GM18519 (cell line): ENCODE data around the gene CLEC1A.

Experiments used
- ATAC-seq: cut with Tn5 transposase; IDR thresholded peaks from one replicate; pipeline ENCODE4 v1.9.1; 2021; ENCODE audit warnings: mild to moderate bottlenecking, moderate library complexity; ENCODE audit not compliant: unreplicated experiment, low FRiP score

The CLEC1A gene, protein sequence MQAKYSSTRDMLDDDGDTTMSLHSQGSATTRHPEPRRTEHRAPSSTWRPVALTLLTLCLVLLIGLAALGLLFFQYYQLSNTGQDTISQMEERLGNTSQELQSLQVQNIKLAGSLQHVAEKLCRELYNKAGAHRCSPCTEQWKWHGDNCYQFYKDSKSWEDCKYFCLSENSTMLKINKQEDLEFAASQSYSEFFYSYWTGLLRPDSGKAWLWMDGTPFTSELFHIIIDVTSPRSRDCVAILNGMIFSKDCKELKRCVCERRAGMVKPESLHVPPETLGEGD

DNA sequence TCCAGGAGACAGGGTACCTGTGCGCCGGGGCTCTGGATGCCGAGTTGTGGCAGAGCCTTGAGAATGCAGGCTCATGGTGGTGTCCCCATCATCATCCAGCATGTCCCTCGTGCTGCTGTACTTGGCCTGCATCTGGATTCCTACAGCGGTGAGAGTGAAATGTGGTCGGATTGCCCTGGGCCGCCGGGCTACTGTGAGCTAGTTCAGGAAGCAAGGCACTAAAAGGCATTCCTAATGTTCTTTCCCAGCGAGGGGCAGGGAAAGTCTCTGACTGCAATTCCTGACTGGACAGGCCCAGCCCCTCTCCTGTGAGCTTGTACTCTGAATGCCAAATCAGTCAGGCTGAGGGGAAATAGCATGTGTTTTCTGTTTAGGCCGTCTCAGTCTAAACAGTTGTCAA is at the start of gene CLEC1A:
TSS of gene CLEC1A (minus strand) at position 195 of the 400 bp plus-strand sequence. CDS start at position 132, 63 bp downstream.
- no peak for ATAC-seq

DNA sequence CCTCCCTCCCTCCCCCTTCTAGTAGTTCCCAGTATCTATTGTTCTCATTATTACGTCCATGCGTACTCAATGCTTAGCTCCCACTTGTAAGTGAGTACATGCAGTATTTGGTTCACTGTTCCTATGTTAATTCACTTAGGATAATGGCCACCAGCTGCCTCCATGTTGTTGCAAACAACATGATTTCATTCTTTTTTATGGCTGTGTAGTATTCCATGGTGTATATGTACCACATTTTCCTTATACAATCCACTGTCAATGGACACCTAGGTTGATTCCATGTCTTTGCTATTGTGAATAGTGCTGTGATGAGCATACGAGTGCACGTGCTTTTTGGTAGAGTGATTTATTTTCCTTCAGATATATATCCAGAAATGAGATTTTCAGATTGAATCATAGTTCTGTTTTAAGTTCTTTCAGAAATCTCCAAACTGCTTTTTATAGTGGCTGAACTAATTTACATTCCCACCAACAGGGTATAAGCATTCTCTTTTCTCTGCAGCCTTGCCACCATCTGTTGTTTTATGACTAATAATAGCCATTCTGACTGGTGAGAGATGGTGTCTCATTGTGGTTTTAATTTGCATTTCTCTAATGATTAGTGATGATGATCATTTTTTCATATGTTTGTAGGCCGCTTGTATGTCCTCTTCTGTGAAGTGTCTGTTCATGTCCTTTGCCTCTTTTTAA is 49.1 kb upstream of the CLEC1A start:
- ATAC-seq: peak; percentile 67

DNA sequence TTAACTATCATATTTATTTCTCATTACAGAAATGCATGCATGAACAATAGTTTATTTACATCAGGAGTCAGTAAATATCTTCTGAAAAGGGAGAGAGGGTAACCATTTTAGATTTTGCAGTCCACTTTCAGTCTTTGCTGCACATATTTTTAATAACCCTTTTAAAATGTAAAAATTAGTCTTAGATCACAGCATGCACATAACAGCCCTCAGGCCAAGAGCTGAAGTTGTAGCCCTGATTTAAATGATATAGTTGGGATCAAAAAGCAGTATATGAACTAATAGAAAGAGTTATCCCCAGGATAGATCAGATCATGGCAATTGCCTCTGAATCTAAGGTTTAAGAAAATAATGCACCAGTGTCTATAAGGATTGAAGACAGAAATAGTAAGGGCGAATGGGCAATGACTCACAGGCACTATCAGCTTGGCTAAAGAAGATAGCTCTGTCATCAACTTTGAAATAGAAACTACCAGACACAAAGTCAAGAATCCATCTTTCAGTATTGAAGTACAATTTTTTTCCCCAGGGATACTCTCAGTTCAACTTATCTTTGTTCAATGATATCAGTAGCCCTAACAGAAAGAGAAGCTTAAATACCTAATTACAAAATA is 44.3 kb upstream of the CLEC1A start:
- ATAC-seq: no peak

DNA sequence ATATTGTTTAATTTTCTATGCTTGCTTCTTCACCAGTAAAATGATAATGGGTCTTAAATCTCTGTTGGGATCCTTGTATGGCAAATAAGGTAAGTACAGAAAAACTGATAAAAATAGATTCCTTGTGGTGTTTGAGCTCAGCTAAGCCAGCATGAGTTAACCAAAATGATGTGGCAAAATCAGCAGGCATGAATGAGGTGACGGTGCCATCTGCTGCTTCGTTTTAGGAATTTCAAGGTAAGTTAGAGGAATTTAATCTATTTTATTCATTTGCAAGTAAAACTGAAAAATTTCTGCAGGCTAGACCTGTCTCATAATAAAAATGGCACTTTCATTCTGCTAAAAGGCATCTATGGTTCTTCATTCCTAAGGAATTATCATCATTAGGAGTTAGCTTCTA is 41.2 kb upstream of the CLEC1A start:
- no peak for ATAC-seq

DNA sequence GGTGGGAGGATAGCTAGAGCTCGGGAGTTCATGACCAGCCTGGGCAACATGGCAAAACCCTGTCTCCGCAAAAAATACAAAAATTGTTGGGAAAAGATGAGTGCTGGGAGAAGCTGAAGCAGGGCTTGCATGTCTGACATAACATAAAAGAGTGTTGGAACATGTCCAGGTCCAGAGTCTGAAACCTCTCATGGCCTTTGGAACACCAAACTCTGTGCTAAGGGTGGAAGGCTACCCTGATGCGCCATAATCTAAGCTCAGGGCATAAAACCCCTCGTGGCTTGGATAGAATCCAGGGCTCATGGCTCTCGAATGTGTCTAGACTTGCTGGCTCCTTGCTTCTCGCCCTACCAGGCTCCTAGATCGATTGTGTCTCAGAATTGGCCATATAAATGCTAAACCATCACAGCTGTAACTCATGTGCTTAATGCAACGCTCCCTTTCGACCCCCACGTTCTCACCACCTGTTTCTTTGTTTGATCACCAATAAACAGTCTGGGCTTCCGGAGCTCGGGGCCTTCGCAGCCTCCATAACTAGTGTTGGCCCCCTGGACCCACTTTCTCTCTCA is 37.9 kb upstream of the CLEC1A start:
- ATAC-seq: no peak

DNA sequence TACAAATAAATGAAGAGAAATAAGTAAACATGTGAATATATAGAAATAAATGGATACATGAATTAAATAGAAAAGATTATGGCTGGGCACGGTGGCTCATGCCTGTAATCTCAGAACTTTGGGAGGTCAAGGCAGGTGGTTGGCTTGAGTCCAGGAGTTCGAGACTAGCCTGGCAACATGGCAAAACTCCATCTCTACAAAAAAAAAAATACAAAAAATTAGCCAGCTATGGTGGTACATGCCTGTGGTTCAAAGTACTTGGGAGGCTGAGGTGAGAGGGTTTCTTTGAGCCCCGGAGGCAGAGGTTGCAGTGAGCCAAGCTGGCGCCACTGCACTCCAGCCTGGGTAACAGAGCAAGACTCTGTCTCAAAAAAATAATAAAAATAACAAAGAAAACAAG is 36.3 kb upstream of the CLEC1A start:
- ATAC-seq: no peak

DNA sequence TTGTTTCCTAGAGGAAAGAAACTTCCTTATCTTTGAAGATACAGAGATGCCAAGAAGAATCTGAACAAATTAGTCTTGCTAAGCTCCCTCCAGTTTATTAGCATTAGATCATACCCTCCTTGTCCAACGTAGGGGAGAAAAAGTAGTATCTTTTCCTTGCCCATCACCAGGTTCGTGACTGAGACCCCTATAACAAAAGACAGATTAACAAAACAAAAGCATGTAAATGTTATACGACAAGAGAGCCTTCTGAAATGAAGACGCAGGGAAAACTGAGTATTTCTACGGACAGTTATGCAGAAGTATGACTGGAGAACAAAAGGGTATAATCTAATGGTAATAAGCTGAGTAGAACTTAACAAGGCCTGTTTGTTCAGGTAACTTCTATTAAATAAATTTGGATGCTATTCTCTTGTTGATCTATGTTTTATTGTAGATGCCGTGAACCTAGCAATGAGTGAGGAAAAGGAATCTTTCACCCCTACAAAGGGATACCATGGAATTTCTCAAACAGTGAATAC is 34.1 kb upstream of the CLEC1A start:
- ATAC-seq: no peak

DNA sequence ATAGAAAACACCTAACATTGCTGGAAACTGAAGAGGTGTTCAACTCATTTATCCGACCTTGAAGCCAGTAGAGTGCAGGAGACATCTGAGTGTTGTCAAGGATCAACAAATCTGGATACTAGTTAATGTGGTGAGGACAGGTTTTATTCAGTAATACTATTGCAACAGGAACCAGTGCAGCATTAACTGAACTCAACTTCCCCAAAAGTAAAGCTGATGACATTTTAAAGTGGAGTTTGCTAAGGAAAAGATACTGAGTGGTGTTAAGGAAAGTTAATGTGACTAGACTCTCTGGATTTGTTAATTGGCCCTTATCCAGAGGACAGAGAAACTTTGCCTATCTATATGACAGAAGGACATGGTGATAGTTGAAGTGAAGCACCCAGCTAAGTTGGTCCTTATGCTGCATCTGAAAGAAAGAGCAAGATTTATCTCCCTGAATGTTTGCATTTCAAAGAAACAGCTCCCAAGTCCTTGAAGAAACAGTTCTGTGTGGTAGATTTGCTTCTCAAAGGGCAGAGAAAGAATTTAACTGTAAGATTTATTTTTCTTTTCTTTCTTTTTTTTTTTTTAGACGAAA is 32.4 kb upstream of the CLEC1A start:
- ATAC-seq: no peak

DNA sequence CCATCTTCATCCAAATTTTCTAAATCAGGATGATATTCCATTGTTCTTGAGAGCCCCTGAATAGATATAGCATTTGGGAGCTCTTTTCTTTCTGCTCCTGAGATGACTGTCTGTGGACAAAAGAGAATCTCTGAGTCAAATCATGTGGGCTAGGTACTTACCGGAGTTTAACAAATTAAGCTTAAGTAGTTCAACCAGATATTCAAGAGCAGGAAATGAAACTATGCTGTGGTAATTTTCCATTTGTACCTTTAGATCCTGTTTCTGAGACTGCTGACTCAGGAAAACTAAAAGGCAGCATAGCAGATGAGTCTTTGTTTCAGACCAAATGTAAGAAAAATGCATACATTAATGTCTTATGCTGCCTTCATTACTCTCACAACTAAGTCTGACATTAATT is 31.3 kb upstream of the CLEC1A start, which contains the start of gene CLEC7A:
TSS of gene CLEC7A (minus strand) at position 158 of the 400 bp plus-strand sequence. CDS start at position 41, 117 bp downstream.
- ATAC-seq: peak; percentile 92

DNA sequence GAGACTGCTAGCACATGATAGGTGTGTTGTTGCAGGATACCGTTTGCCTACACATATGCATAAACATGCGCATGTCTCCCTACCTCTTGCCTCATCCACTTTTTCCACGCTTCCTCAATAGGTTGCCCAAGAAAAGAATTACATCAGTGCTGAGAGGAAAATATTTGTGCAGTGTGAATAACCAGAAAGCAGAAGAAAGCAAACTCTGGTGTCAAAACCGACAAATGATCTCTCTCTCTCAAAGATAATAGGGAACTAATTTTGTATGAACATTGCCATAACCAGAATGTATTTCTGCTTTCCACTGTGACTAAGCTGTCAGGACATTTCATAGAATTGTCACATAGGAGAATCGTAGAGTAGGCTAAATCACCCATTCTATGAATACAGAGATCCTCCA is 29.9 kb upstream of the CLEC1A start:
- ATAC-seq: no peak

DNA sequence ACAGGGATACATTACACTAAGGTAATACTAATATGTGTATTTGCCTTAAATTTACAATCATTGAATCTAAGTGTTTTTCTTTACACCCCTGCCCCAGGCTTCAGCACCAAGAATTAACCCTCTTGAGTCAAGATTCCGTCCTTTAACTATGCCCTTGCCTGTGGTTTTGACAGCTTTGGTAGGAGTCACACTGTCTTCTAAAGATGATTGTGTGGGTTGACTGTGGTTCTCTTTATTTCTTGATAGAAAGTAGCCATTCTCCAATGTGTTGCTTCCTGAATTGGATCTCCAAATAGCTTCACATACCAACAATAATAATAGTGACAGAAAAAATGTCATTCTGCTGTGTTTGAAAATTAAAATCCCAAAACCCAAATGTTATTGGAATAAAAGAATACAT is 27.6 kb upstream of the CLEC1A start:
- no peak for ATAC-seq

DNA sequence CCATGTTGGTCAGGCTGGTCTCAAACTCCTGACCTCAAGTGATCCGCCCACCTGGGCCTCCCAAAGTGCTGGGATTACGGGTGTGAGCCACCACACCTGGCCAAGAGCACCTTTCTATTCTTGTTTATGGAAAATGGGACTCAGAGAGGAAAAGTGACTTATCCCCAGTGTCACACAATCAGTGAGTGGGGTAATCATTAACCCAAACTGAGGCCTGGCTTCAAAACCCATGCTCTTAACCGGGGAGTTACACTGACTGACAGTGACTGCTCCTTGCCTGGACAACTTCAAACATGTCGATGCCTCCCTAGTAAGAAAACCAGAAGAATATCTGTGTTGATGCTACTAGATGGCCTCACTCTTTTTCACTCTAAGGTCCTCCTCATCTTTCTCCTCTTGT is 23.9 kb upstream of the CLEC1A start:
- ATAC-seq: no peak

DNA sequence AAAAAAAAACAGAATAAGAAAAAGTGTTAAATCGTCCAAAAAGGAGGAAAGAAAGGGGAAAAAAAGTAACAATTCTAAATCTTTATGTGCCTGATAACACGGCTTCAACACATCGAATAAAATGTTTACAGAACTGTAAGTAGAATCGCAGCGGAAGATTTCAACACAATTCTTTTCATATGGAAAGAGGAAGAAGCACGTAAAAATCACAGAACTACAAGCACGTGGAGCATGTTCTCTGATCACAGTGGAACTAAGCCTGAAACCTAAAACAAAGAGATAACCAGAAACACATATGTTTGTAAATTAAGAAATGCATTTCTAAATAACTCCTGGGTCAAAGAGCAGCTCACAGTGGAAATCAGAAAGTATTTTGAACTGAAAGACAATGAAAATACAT is 22.5 kb upstream of the CLEC1A start:
- ATAC-seq: no peak

DNA sequence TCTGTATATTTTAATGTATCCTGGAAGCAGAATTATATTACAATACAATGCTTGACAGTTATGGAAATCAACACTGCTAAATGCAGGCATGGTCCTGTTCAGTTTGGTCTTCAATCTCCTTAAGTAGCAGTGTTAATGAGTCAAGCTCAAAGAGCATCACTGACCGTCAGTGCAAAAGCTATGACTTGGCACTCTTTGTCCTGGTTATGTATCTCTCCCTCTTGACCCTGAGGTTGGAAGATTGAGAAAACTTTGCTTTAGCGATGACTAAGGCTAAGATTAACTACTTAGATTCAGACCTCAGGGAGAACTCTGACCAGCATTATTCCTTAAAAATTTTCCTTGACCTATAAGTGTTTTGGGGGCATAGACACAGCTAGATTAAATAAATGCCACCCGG is 20.3 kb upstream of the CLEC1A start:
- no peak for ATAC-seq

DNA sequence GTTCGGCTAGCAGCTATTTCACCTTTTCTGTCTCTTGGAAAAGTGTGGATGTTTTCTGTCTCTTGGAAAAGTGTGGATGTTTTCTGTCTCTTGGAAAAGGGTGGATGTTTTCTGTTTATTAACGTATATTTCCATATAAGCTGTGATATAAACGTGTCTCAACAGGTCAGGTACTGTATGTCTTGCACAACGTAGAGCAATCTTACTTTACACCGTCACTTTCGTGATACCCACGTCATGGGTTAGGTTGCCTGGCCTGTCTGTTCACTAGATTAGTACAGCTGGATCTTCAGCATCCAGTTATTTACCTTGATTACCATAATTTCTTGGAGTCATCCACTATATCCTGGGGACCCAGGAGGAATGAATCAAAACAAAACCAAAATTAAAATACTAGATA is 17.1 kb upstream of the CLEC1A start:
- ATAC-seq: no peak

DNA sequence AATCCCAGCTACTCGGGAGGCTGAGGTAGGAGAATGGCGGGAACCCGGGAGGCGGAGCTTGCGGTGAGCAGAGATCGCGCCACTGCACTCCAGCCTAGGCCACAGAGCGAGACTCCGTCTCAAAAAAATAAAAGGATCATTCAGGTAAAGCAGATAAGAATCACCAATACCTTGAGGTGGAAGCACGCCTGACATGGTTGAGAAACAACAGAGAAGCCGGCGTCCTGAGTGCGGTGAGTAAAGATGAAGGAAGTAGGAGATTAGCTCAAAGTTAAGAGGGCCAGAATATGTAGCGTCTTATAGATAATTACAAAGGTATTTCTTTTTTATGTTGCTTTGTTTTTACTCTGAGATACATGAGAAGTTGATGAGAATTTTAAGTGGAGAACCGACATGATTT is 16.5 kb upstream of the CLEC1A start:
- ATAC-seq: no peak

DNA sequence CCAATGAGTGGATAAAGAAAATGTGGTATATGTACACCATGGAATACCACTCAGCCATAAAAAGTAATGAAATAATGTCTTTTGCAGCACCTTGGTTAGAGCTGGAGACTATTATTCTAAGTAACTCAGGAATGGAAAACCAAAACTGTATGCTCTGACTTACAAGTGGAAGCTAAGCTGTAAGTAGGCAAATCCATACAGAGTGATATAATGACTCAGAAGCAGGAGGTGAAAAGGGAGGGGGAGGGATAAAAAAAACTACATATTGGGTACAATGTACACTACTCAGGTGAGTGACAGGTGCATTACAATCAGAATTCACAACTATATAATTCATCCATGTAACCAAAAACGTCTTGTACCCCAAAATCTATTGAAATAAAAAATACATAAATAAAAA is 15.1 kb upstream of the CLEC1A start:
- ATAC-seq: no peak

DNA sequence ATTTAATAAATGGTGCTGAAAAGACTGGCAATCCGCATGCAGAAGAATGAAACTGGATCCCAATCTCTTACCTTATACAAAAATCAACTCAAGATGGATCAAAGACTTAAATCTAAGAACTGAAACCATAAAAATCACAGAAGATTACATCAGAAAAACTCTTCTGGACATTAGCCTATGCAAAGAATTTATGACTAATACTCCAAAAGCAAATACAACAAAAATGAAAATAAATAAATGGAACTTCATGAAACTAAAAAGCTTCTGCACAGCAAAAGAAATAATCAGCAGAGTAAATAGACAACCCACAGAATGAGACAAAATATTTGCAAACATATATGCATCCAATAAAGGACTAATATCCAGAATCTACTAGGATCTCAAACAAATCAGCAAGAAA is 14.3 kb upstream of the CLEC1A start:
- ATAC-seq: no peak

DNA sequence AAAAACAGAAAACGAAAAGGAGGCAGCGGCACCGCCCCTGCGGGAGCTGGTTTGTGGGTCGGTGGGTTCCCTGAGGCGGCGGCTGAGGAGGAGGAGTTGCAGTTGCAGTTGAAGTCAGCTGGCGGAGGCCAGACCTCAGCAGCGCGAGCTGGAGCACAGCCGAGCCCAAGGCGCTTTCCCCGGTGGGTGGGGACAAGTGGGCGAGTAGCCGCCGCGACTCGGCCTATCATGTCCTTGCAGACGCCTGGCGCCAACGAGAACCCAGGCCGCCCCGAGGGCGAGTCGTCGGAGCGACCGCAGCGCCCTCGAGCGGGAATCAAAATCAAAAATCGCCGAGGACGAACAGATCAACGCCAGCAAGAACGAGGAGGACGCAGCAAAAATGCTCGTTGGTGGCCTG is 12.7 kb upstream of the CLEC1A start:
- ATAC-seq: no peak

DNA sequence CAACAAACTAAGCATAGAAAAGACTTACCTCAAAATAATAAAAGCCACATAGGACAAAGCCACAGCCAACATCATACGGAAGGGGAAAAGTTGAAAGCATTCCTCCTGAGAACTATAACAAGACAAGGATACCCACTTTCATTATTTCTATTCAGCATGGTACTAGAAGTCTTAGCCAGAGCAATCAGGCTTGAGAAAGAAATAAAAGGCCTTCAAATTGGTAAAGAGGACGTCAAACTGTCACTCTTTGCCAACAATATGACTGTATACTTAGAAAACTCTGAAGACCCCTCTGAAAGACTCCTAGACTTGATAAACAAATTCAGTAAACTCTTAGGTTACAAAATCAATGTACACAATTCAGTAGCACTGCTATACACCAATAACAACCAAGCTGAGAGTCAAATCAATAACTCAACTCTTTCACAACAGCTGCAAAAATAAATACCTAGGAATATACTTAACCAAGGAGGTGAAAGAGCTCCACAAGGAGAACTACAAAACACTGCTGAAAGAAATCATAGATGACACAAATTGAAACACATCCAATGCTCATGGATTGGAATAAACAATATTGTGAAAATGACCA is 11.6 kb upstream of the CLEC1A start:
- ATAC-seq: no peak
